ENCODE measurements around the gene POLR2A. TPM values are rescaled to one million over a fixed set of nuclear protein-coding genes. Genes with fewer than 3 reads are reported as not detected.

Gene POLR2A
- total RNA-seq, 1 donor from 2014 or later: 208 TPM

GRCh38 chr17:7478276-7479212 is 5.6 kb upstream of the POLR2A start:
- intact Hi-C loops (cut with micrococcal nuclease): loop anchor here (1.0 kb wide), 1 partner anchor 23 kb away; no protein-coding TSS in a partner anchor

GRCh38 chr17:7479213-7480088 is 4.7 kb upstream of the POLR2A start, which contains the start of gene ZBTB4:
ZBTB4 (minus strand) TSS chr17:7479631; CDS start chr17:7466801, 12,830 bp downstream.
- intact Hi-C loops (cut with micrococcal nuclease): loop anchor here (1.0 to 5.0 kb wide), 2 partner anchors 24 to 442 kb away; partner anchors contain the start of gene SLC16A13

DNA sequence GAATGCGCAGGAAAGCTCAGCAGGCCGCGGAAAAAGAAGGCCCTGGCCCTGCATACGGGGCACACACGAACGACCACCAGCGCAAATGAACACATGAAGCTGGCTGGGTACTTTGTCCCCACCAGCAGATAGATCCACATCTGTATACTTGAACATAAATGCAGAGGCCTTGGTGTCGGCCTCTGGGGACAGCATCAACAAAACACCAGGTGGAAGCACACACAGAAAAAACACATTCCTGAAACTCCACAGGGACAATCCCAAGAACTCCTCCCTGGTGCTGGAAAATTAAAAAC is 4.1 kb upstream of the POLR2A start:
- intact Hi-C loops (cut with micrococcal nuclease): loop anchor here (5.0 kb wide), 1 partner anchor 443 kb away; the partner anchor contains the start of gene SLC16A13

DNA sequence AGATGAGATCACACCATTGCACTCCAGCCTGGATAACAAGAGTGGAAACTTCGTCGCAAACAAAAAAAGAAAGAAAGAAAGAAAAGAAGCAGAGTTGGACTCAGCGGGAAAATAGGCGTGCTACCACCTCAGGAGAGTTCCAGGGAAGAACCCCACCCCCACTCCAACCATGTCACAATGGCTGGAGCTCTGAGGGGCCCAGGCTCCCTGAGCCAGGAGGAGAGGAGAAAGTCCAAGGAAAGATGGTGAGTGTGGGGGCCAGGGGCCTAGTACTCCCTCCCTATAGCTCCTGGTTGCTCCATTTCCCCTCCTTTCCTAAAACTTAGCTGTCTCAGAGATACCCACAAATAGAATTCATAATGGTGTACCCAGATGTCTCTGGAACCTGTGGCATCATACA is 2.9 kb upstream of the POLR2A start, which contains the start of gene SLC35G6:
TSS of gene SLC35G6 (plus strand) at position 172 of the 400 bp plus-strand sequence. CDS start at position 243, 71 bp downstream.
- intact Hi-C loops (cut with micrococcal nuclease): loop anchor here (5.0 kb wide), 1 partner anchor 444 kb away; the partner anchor contains the start of gene SLC16A13

- intact Hi-C loops (cut with micrococcal nuclease): loop anchor here (2.0 to 5.0 kb wide), 2 partner anchors 361 to 445 kb away; partner anchors contain the start of gene SLC16A13
These were observed 2.1 kb upstream of the POLR2A start for GRCh38 chr17:7481842-7482741.

- intact Hi-C loops (cut with micrococcal nuclease): loop anchor here (1.0 to 5.0 kb wide), 4 partner anchors 230 to 445 kb away; partner anchors contain the start of genes ELP5 and SLC16A13
These were observed 1.5 kb upstream of the POLR2A start for GRCh38 chr17:7482742-7483088.

DNA sequence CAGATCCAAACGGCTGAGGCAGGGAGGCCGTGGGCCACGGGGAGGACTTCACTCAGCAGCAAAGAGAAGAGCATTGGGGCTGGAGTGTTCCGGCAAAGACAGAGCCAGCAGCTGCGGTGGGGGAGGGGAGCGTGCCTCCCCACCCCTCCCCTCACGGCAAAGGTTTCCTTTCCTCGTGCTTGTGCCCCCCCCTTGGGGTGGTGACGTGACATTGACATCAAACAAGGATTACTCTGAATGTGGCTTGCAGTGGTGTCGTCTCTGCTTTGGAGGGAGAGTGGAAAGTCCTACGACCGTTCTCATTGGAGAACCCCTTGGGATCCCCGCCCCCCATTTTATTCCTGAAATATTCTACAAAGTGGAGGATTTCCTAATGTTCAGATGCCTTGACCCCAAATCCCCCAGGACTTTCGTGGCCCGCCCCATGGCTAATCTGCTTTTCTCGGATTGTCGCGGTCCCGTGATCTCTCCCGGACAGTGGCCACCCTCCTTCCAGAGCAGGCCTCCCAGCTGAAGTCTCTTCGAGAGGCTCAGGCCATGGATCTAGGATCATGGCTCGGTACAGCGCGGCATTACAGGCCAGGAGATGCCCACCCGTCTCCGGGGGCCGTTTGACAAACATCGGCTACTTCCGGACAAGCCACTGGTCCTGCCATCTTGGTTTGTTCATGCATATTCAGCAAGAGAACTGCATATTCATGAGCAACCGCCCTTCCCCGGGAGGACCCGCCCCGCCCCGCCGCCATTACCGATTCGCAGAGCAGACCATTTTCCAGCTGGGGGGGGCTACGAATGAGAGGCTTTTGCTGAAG is 705 bp upstream of the POLR2A start:
- intact Hi-C loops (cut with micrococcal nuclease): loop anchor here (1.0 to 5.0 kb wide), 18 partner anchors 28 to 673 kb away; partner anchors contain the start of genes EIF5A, ELP5, KCTD11 and NEURL4

- intact Hi-C loops (cut with micrococcal nuclease): loop anchor here (1.0 to 5.0 kb wide), 15 partner anchors 30 to 672 kb away; partner anchors contain the start of genes EIF5A, KCTD11, NEURL4 and PLSCR3
These were observed 782 bp downstream of the POLR2A start for GRCh38 chr17:7484919-7485377.

DNA sequence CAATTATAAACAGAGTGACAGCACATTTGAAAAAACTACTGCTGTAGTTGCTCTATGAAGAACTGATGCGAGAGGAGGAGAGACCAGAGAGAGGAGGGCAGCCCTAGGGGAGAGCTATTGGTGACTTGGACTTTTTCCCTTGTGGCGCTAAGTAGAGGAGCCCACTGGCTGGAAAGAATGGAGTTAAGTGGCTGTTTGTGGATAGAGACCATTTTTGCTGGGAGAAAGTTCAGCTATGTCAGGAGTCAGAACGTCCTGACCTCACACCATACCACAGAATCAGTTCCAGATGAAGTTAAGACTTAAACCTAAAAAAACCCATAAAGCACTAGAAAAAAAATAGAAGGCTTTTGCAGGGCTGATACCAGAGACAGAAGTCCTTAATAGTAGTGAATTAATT is 2.0 kb downstream of the POLR2A start:
- intact Hi-C loops (cut with micrococcal nuclease): no loop called here

GRCh38 chr17:7490144-7490543 is 6.0 kb downstream of the POLR2A start:
- intact Hi-C loops (cut with micrococcal nuclease): no loop called here

DNA sequence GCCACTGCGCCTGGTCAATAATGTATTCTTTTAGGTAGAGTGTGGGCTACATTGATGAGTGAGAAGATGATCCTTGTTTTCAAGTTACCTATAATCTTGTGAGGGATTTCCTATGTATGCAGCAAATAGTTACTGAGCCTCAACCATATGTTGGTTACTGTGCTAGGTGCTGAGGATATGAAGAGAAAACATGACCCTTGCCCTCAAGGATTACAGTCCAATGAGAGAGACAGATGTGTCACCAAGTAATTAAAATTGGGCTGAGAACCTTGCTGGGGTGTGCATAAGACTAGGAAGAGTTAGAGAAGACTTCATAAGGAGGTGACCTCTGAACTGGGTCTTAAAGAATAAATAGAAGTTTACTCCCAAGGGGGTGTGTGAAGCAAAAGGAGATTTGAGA is 7.4 kb downstream of the POLR2A start:
- intact Hi-C loops (cut with micrococcal nuclease): no loop called here

DNA sequence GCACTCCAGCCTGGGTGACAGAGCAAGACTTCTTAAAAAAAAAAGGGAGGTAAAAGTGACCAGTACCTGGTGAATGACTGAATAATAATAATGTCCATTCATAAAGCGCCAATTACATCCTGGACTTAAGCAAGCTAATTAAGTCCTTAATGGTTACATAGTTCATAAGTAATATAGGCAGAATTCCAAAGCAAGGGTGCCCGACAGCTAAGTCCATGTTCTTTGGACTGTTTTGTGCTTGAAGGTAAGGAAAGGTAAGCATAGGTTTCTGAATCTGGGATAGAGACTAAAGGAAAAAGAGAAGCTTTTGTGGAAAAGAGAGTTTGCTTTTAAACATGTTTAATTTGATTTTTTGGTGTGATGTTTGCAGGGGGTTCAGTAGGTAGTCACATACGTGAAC is 9.8 kb downstream of the POLR2A start:
- intact Hi-C loops (cut with micrococcal nuclease): no loop called here

- intact Hi-C loops (cut with micrococcal nuclease): no loop called here
These were observed 11.8 kb downstream of the POLR2A start for GRCh38 chr17:7495906-7496434.

DNA sequence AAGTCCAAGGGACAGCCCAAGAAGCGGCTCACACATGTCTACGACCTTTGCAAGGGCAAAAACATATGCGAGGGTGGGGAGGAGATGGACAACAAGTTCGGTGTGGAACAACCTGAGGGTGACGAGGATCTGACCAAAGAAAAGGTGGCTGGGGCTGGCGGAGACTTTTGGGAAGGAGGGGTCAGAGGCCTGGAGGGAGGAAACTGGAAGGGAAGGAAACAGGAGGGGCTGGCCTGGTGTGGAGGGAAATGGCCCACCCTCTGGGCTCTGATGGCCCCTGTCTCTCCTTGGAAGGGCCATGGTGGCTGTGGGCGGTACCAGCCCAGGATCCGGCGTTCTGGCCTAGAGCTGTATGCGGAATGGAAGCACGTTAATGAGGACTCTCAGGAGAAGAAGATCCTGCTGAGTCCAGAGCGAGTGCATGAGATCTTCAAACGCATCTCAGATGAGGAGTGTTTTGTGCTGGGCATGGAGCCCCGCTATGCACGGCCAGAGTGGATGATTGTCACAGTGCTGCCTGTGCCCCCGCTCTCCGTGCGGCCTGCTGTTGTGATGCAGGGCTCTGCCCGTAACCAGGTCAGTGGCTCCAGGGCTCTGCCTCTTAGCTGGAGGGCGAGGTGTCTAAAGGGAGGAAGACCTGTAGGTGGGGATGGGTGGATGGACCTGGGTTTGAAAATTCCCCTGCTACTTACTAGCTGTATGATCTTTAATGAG is 12.5 kb downstream of the POLR2A start:
- intact Hi-C loops (cut with micrococcal nuclease): no loop called here

DNA sequence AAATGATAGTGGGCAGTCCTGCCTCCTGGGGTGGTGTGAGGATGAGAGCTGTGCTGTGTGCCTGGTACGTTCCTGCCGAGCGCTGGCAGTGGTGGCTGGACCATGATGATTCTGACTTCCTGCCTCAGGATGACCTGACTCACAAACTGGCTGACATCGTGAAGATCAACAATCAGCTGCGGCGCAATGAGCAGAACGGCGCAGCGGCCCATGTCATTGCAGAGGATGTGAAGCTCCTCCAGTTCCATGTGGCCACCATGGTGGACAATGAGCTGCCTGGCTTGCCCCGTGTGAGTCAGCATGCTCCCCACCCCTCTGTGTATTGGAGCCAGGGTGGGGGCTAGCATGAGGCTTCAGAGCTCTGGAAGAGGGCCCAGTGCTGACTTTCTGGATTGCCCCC is 13.1 kb downstream of the POLR2A start:
- intact Hi-C loops (cut with micrococcal nuclease): no loop called here

DNA sequence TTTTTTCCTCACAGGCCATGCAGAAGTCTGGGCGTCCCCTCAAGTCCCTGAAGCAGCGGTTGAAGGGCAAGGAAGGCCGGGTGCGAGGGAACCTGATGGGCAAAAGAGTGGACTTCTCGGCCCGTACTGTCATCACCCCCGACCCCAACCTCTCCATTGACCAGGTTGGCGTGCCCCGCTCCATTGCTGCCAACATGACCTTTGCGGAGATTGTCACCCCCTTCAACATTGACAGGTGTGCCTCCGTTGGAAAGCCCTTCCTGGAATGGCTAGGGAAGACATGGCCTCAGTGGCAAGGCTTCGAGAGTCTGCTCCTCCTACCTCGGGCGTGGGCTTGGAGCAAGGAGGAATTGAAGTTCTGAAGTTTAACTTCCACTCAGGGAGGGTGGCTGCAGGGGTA is 13.5 kb downstream of the POLR2A start:
- intact Hi-C loops (cut with micrococcal nuclease): no loop called here

GRCh38 chr17:7499161-7499560 is 15.0 kb downstream of the POLR2A start:
- intact Hi-C loops (cut with micrococcal nuclease): no loop called here

- intact Hi-C loops (cut with micrococcal nuclease): loop anchor here (2.0 kb wide), 1 partner anchor 145 kb away; no protein-coding TSS in a partner anchor
These were observed 17.6 kb downstream of the POLR2A start for GRCh38 chr17:7501729-7502128.

Data from T-helper 1 cell treated with Interleukin-12 subunit alpha and Interleukin-12 subunit beta and Interleukin-4 antibody, amounts not matched to agents 30 ng/mL and 1 ng/mL, for 36 hours (primary cell).